B cell (primary cell): Measurements from ENCODE around the gene KAT14. TPM values are rescaled to one million over a fixed set of nuclear protein-coding genes. Genes with fewer than 3 reads are reported as not detected.

Experiments used
- ATAC-seq: fragments of 200-7000 bp; cut with Tn5 transposase; one replicate; pipeline ENCODE4 v1.10.0; 2021; ENCODE audit warnings: low read depth, mild to moderate bottlenecking, moderate number of reproducible peaks, moderate library complexity
- CTCF ChIA-PET: fragments of 350-600 bp; sonication (Branson Sonifier 250); formaldehyde crosslinking; loops from one replicate; lab custom pipeline; 2021; ENCODE audit warnings: antibody characterized with exemption, inconsistent platforms; lab: Charles Lee
- POLR2A ChIA-PET: fragments of 350-600 bp; sonication (Branson Sonifier 250); formaldehyde crosslinking; loops from one replicate; lab custom pipeline; 2021; ENCODE audit warnings: antibody characterized with exemption; lab: Charles Lee
- DNase-seq: peaks from one replicate; pipeline ENCODE4 v3.0.0; 2013
- H2AFZ ChIP-seq: 2 replicates; pipeline ENCODE4 v1.6.1; 2012; ENCODE audit warnings: mild to moderate bottlenecking, low read depth, low read length; ENCODE audit not compliant: insufficient read depth, poor library complexity, severe bottlenecking
- H3K27ac ChIP-seq, 2 donors: 1 replicate in 1 of 2; 2 replicates in 1 of 2; pipeline ENCODE4 v1.5.1; 2012 to 2013; ENCODE audit warnings: low read length in 2 of 2, mild to moderate bottlenecking in 2 of 2, moderate library complexity in 1 of 2
- H3K27me3 ChIP-seq, 4 experiments: fragments of 200-600 bp in 1 of 4; sonication (generic) in 1 of 4; replicated peaks in 1 of 4; 1 replicate in 2 of 4; 2 replicates in 2 of 4; pipeline versions ENCODE4 v1.6.1 to v1.7.0; 2013 to 2016; ENCODE audit warnings: low read length in 3 of 4, mild to moderate bottlenecking in 2 of 4, mixed read lengths in 1 of 4, moderate library complexity in 1 of 4; ENCODE audit not compliant: insufficient read depth in 4 of 4, control insufficient read depth in 3 of 4; ENCODE audit errors: control extremely low read depth in 1 of 4
- H3K36me3 ChIP-seq, 2 experiments: replicated peaks in 1 of 2; 1 replicate in 1 of 2; 2 replicates in 1 of 2; pipeline versions ENCODE4 v1.6.1 to v1.7.1; 2013; ENCODE audit warnings: low read length in 1 of 2; ENCODE audit not compliant: insufficient read depth in 2 of 2, control insufficient read depth in 1 of 2; ENCODE audit errors: control extremely low read depth in 1 of 2, extremely low read depth in 1 of 2
- H3K4me1 ChIP-seq, 2 donors: fragments of 200-600 bp in 1 of 2; sonication (generic) in 1 of 2; 1 replicate in 1 of 2; 2 replicates in 1 of 2; pipeline versions ENCODE4 v1.5.1 to v1.6.1; 2013 to 2017; ENCODE audit warnings: low read length in 2 of 2; ENCODE audit not compliant: control insufficient read depth in 2 of 2, insufficient read depth in 2 of 2
- H3K4me2 ChIP-seq: replicated peaks from 2 replicates; pipeline ENCODE3; 2012; ENCODE audit warnings: mild to moderate bottlenecking, low read depth, low read length; ENCODE audit not compliant: poor library complexity, severe bottlenecking
- H3K4me3 ChIP-seq, 5 experiments: fragments of 200-600 bp in 1 of 5; sonication (generic) in 1 of 5; 1 replicate in 3 of 5; 2 replicates in 2 of 5; pipeline versions ENCODE4 v1.5.1 to v1.7.0; 2011 to 2016; ENCODE audit warnings: low read length in 4 of 5, mild to moderate bottlenecking in 4 of 5, low read depth in 2 of 5, control low read depth in 1 of 5, moderate library complexity in 1 of 5; ENCODE audit not compliant: insufficient read depth in 1 of 5; ENCODE audit errors: control extremely low read depth in 1 of 5, extremely low read depth in 1 of 5
- H3K79me2 ChIP-seq: fragments of 200-600 bp; sonication (generic); one replicate; pipeline ENCODE4 v1.6.0; 2016; ENCODE audit warnings: low read length; ENCODE audit not compliant: control insufficient read depth, insufficient read depth
- H3K9ac ChIP-seq: fragments of 200-600 bp; sonication (generic); 2 replicates; pipeline ENCODE4 v1.6.1; 2017; ENCODE audit warnings: mild to moderate bottlenecking, low read length, moderate library complexity
- H3K9me3 ChIP-seq, 3 donors: one replicate each; pipeline versions ENCODE4 v1.6.1 to v1.7.1; 2013; ENCODE audit warnings: low read length in 2 of 3; ENCODE audit not compliant: control insufficient read depth in 2 of 3, insufficient read depth in 1 of 3; ENCODE audit errors: control extremely low read depth in 1 of 3
- H4K20me1 ChIP-seq: 2 replicates; pipeline ENCODE4 v1.6.0; 2012; ENCODE audit warnings: mild to moderate bottlenecking, low read length; ENCODE audit not compliant: insufficient read depth, control insufficient read depth, poor library complexity, severe bottlenecking
- H3K27ac Mint-ChIP-seq: one replicate; pipeline ENCODE4 v1.8.0; 2021; ENCODE audit warnings: mixed read lengths
- H3K27me3 Mint-ChIP-seq: one replicate; pipeline ENCODE4 v1.8.0; 2021; ENCODE audit warnings: mixed read lengths
- H3K4me1 Mint-ChIP-seq: one replicate; pipeline ENCODE4 v1.8.0; 2021; ENCODE audit warnings: mixed read lengths
- H3K4me3 Mint-ChIP-seq: one replicate; pipeline ENCODE4 v1.8.0; 2021; ENCODE audit warnings: mixed read lengths
- H3K9me3 Mint-ChIP-seq: one replicate; pipeline ENCODE4 v1.8.0; 2022; ENCODE audit warnings: mixed read lengths; ENCODE audit not compliant: insufficient read depth
- CTCF ChIP-seq: fragments of 200-600 bp; IDR thresholded peaks from one replicate; pipeline ENCODE4 v1.8.0; 2022; ENCODE audit warnings: antibody characterized with exemption, mild to moderate bottlenecking
- EZH2 ChIP-seq: IDR thresholded peaks from 2 replicates; pipeline ENCODE4 v1.6.1; 2012; ENCODE audit warnings: borderline replicate concordance, low read depth, mild to moderate bottlenecking, moderate library complexity, low read length; ENCODE audit not compliant: insufficient read depth, poor library complexity, severe bottlenecking
- WGBS: methylation state at CpG from one replicate; pipeline ENCODE4 v1.1.5; 2013; ENCODE audit warnings: missing lambda C conversion rate; ENCODE audit not compliant: insufficient coverage; 5-methylcytosine and 5-hydroxymethylcytosine counted together
- intact Hi-C: fragments of 100-400 bp; cut with micrococcal nuclease; formaldehyde crosslinking; loops from one replicate; pipeline ENCODE4 v1.10.0; 2022
- polyA plus RNA-seq: library from polyadenylated mRNA; depleted of rRNA; stranded (reverse); fragments of >200 nt; gene quantifications from 2 replicates; pipeline ENCODE4 v1.2.3, GENCODE V29; 2012
- total RNA-seq, 2 donors: library from RNA; stranded (reverse); fragments of 120-200 nt in 1 of 2; gene quantifications; 1 replicate in 1 of 2; 2 replicates in 1 of 2; pipeline versions ENCODE4 v1.2.3 to v1.2.4, GENCODE V29; 2013 to 2022

The KAT14 gene
- total and polyA plus RNA-seq, 2 donors (not counting 1 experiment from before 2014, with no cell fraction given) = 7.9 to 15.5 TPM

GRCh38 chr20:18195931-18196330, 58.3 kb downstream of the KAT14 start:
- H3K36me3 ChIP-seq = no peaks in the 10 kb centered on the region
- CTCF ChIA-PET = no interaction called here
- H3K9ac ChIP-seq = no peak overlapping the region
- no peaks in the 10 kb centered on the region for H3K27me3 ChIP-seq
- no peak for DNase-seq
- H3K9me3 ChIP-seq = peaks cover 0 to 1% (median 0%) of the 10 kb centered on the region in 3 donors
- H3K4me2 ChIP-seq = no peak overlapping the region
- WGBS = 100% methylated on average over 2 of the region's 3 CpGs
- no peak overlapping the region for H2AFZ ChIP-seq
- H3K27ac ChIP-seq = no peak overlapping the region
- H3K4me1 ChIP-seq = no peaks in the 10 kb centered on the region
- intact Hi-C loops = no loop called here
- TF ChIP-seq CTCF (no peak), EZH2 (no peak)
- Mint-ChIP-seq H3K9me3 (no peaks in the 10 kb centered on the region), H3K4me3 (no peak overlapping the region), H3K4me1 (no peaks in the 10 kb centered on the region), H3K27ac (no peak overlapping the region), H3K27me3 (no peaks in the 10 kb centered on the region)
- no peaks in the 10 kb centered on the region for H4K20me1 ChIP-seq
- no peak overlapping the region for H3K4me3 ChIP-seq
- POLR2A ChIA-PET = no interaction called here
- no peaks in the 10 kb centered on the region for H3K79me2 ChIP-seq
- no peak for ATAC-seq

GRCh38 chr20:18197382-18198070, 59.9 kb downstream of the KAT14 start:
- ChIA-PET POLR2A (no interaction called here), CTCF (no interaction called here)
- intact Hi-C loops = no loop called here
- Histone ChIP-seq H3K4me2 (no peak overlapping the region), H3K4me3 (no peak overlapping the region), H3K79me2 (no peaks in the 10 kb centered on the region), H2AFZ (no peak overlapping the region), H4K20me1 (no peaks in the 10 kb centered on the region), H3K27me3 (no peaks in the 10 kb centered on the region), H3K9ac (no peak overlapping the region), H3K4me1 (no peaks in the 10 kb centered on the region), H3K9me3 (peaks cover 1 to 3% (median 3%) of the 10 kb centered on the region in 3 donors), H3K27ac (no peak overlapping the region), H3K36me3 (no peaks in the 10 kb centered on the region)
- no peak overlapping the region for H3K4me3 Mint-ChIP-seq
- no peaks in the 10 kb centered on the region for H3K27me3 Mint-ChIP-seq
- TF ChIP-seq CTCF (no peak), EZH2 (no peak)
- no peaks in the 10 kb centered on the region for H3K4me1 Mint-ChIP-seq
- DNase-seq (no peak), ATAC-seq (no peak)
- H3K27ac Mint-ChIP-seq = no peak overlapping the region
- WGBS = 97% methylated on average over 10 of the region's 12 CpGs
- H3K9me3 Mint-ChIP-seq = peaks cover 6% of the 10 kb centered on the region
